ENCODE measurements around the gene LHFPL2. TPM values are rescaled to one million over a fixed set of nuclear protein-coding genes. Genes with fewer than 3 reads are reported as not detected.

The LHFPL2 gene
- total and polyA plus RNA-seq, 9 of the 15 experiments (the other 6 are each of a cell fraction or from before 2014, with no cell fraction given), result 1.0 to 6.6 (median 4.6) TPM

DNA sequence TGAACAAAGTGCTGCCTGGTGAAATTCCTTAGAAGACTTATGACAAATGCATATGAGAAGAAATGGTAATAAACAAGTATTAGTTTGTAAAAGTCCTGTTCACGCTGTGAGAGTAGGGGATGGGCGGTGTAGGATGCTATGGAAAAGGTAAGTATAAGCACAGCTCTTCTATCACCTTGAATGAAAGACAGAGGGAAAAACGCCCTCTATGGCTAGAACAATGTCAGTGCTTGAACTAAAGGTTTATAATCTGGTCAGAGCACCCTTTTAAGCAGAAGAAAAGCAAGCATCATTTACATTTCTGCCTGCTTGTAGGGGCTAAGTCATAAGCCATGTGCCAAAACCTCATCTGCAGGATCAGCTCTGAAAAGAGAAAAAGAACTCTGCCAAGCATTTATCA, 115.2 kb downstream of the LHFPL2 start (continued):
- TF ChIP-seq, protein P1, sequence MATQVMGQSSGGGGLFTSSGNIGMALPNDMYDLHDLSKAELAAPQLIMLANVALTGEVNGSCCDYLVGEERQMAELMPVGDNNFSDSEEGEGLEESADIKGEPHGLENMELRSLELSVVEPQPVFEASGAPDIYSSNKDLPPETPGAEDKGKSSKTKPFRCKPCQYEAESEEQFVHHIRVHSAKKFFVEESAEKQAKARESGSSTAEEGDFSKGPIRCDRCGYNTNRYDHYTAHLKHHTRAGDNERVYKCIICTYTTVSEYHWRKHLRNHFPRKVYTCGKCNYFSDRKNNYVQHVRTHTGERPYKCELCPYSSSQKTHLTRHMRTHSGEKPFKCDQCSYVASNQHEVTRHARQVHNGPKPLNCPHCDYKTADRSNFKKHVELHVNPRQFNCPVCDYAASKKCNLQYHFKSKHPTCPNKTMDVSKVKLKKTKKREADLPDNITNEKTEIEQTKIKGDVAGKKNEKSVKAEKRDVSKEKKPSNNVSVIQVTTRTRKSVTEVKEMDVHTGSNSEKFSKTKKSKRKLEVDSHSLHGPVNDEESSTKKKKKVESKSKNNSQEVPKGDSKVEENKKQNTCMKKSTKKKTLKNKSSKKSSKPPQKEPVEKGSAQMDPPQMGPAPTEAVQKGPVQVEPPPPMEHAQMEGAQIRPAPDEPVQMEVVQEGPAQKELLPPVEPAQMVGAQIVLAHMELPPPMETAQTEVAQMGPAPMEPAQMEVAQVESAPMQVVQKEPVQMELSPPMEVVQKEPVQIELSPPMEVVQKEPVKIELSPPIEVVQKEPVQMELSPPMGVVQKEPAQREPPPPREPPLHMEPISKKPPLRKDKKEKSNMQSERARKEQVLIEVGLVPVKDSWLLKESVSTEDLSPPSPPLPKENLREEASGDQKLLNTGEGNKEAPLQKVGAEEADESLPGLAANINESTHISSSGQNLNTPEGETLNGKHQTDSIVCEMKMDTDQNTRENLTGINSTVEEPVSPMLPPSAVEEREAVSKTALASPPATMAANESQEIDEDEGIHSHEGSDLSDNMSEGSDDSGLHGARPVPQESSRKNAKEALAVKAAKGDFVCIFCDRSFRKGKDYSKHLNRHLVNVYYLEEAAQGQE (IDR thresholded peaks at IDR 0.05; ENCODE audit: borderline replicate concordance), result peak; percentile 73; the same call in 1 of the 2 replicates
- TF ChIP-seq, protein P1 (CRISPR knock-in tag; IDR thresholded peaks at IDR 0.05; ENCODE audit: low read depth), result no peak
- TF ChIP-seq SMC3 (conservative IDR thresholded peaks at IDR 0.05; ENCODE audit: insufficient read depth, low read depth, low read length) (peak; percentile 49; the same call in 1 of the 2 replicates), CBFA2T3 (IDR thresholded peaks at IDR 0.05) (no peak), CTCF (IDR thresholded peaks at IDR 0.05 in 2 of 3, conservative IDR thresholded peaks at IDR 0.05 in 1 of 3; ENCODE audit: insufficient read depth in 2 of 3, low read depth in 1 of 3, low read length in 3 of 3) (peak; percentile 51 to 80 (median 66)), ZNF717 (CRISPR knock-in tag; IDR thresholded peaks at IDR 0.05) (no peak)
- TF ChIP-seq, protein P2, sequence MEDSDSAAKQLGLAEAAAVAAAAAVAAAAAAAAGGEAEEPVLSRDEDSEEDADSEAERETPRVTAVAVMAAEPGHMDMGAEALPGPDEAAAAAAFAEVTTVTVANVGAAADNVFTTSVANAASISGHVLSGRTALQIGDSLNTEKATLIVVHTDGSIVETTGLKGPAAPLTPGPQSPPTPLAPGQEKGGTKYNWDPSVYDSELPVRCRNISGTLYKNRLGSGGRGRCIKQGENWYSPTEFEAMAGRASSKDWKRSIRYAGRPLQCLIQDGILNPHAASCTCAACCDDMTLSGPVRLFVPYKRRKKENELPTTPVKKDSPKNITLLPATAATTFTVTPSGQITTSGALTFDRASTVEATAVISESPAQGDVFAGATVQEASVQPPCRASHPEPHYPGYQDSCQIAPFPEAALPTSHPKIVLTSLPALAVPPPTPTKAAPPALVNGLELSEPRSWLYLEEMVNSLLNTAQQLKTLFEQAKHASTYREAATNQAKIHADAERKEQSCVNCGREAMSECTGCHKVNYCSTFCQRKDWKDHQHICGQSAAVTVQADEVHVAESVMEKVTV (CRISPR knock-in tag; IDR thresholded peaks at IDR 0.05), result 0 out of 2 replicates have a peak, but pooled peaks have one; percentile 19

Data from K562 (cell line).